Thyroid gland (tissue), 4 donors: ENCODE data around the gene ANKRD22. TPM values are rescaled to one million over a fixed set of nuclear protein-coding genes. Genes with fewer than 3 reads are reported as not detected.

Experiments used
- DNase-seq, 2 donors: peaks; one replicate each; pipeline ENCODE4 v3.0.0-alpha.2; 2019
- H3K27ac ChIP-seq, 3 donors: fragments of 200-600 bp; sonication (generic); 1 replicate in 2 of 3; 2 replicates in 1 of 3; pipeline ENCODE4 v1.5.1; 2016 to 2019; ENCODE audit warnings: mild to moderate bottlenecking in 1 of 3, moderate library complexity in 1 of 3
- H3K27me3 ChIP-seq: fragments of 200-600 bp; sonication (generic); one replicate; pipeline ENCODE4 v1.5.1; 2019
- H3K36me3 ChIP-seq, 2 donors: fragments of 200-600 bp; sonication (generic); one replicate each; pipeline ENCODE4 v1.5.1; 2016 to 2019
- H3K4me1 ChIP-seq, 2 donors: fragments of 200-600 bp; sonication (generic); one replicate each; pipeline ENCODE4 v1.5.1; 2017 to 2019
- H3K4me3 ChIP-seq, 3 donors: fragments of 200-600 bp; sonication (generic); replicated peaks in 1 of 3; 1 replicate in 2 of 3; 2 replicates in 1 of 3; pipeline ENCODE4 v1.5.1; 2016; ENCODE audit warnings: mild to moderate bottlenecking in 1 of 3
- H3K9me3 ChIP-seq: fragments of 200-600 bp; sonication (generic); one replicate; pipeline ENCODE4 v1.5.1; 2017
- CTCF ChIP-seq, 6 experiments: fragments of 200-600 bp in 3 of 6; fragments of 450-650 bp in 3 of 6; sonication (generic) in 3 of 6; IDR thresholded peaks; one replicate each; pipeline ENCODE4 v1.5.1; 2016 to 2019; ENCODE audit warnings: antibody characterized with exemption in 6 of 6, mild to moderate bottlenecking in 2 of 6, inconsistent platforms in 1 of 6, moderate library complexity in 1 of 6
- POLR2A ChIP-seq, 2 donors: fragments of 450-650 bp; IDR thresholded peaks; one replicate each; pipeline ENCODE4 v1.6.1; 2017; ENCODE audit warnings: antibody characterized with exemption in 2 of 2, mild to moderate bottlenecking in 2 of 2, moderate library complexity in 1 of 2
- WGBS, 2 donors: methylation state at CpG; one replicate each; pipeline ENCODE4 v1.1.5; 2017; 5-methylcytosine and 5-hydroxymethylcytosine counted together
- intact Hi-C: fragments of 100-400 bp; cut with DNase I; formaldehyde crosslinking; loops from one replicate; pipeline ENCODE4 v1.15.1; 2023
- total RNA-seq, 4 donors: library from RNA; depleted of rRNA; stranded (reverse); fragments of >200 nt; gene quantifications; one replicate each; pipeline ENCODE4 v1.2.3, GENCODE V29; 2016

The ANKRD22 gene
- total RNA-seq, 4 donors from 2014 or later: not detected

- H3K9me3 ChIP-seq: no peaks in the 10 kb centered on the region
- TF ChIP-seq POLR2A (IDR thresholded peaks at IDR 0.05): no peak
- TF ChIP-seq CTCF (IDR thresholded peaks at IDR 0.05): no peak
- intact Hi-C loops: no loop called here
- H3K27me3 ChIP-seq: no peaks in the 10 kb centered on the region
- WGBS, 2 donors: 93 to 95% methylated on average over 10 of the region's 10 CpGs
- H3K4me3 ChIP-seq: no peak overlapping the region
- H3K27ac ChIP-seq: no peak overlapping the region
- no peak for DNase-seq
- H3K4me1 ChIP-seq: no peaks in the 10 kb centered on the region
- no peaks in the 10 kb centered on the region for H3K36me3 ChIP-seq
Observed at GRCh38 chr10:88786032-88786770, 65.4 kb downstream of the ANKRD22 start.

- Histone ChIP-seq H3K27ac (no peak overlapping the region), H3K4me3 (no peak overlapping the region), H3K9me3 (no peaks in the 10 kb centered on the region), H3K36me3 (no peaks in the 10 kb centered on the region), H3K4me1 (no peaks in the 10 kb centered on the region), H3K27me3 (no peaks in the 10 kb centered on the region)
- no peak for DNase-seq
- WGBS, 2 donors: 75% methylated on average over 3 of the region's 3 CpGs
- intact Hi-C loops: no loop called here
- TF ChIP-seq POLR2A (IDR thresholded peaks at IDR 0.05) (no peak), CTCF (IDR thresholded peaks at IDR 0.05) (no peak)
Observed at GRCh38 chr10:88783724-88784123, 67.9 kb downstream of the ANKRD22 start.

GRCh38 chr10:88782222-88782621 is 69.4 kb downstream of the ANKRD22 start:
- H3K27ac ChIP-seq: no peak overlapping the region
- no peak for DNase-seq
- intact Hi-C loops: no loop called here
- H3K4me1 ChIP-seq: no peaks in the 10 kb centered on the region
- no peaks in the 10 kb centered on the region for H3K27me3 ChIP-seq
- WGBS, 2 donors: 63 to 95% methylated on average over 3 of the region's 3 CpGs
- TF ChIP-seq POLR2A (IDR thresholded peaks at IDR 0.05) (no peak), CTCF (IDR thresholded peaks at IDR 0.05) (no peak)
- H3K4me3 ChIP-seq: no peak overlapping the region
- H3K36me3 ChIP-seq: no peaks in the 10 kb centered on the region
- H3K9me3 ChIP-seq: no peaks in the 10 kb centered on the region

- Histone ChIP-seq H3K4me1 (no peaks in the 10 kb centered on the region), H3K36me3 (no peaks in the 10 kb centered on the region), H3K27ac (no peak overlapping the region), H3K4me3 (no peak overlapping the region), H3K9me3 (no peaks in the 10 kb centered on the region), H3K27me3 (no peaks in the 10 kb centered on the region)
- TF ChIP-seq CTCF (IDR thresholded peaks at IDR 0.05): no peak
- no peak for TF ChIP-seq POLR2A (IDR thresholded peaks at IDR 0.05)
- intact Hi-C loops: no loop called here
- WGBS, 2 donors: 86 to 87% methylated on average over 2 of the region's 2 CpGs
- no peak for DNase-seq
Observed at GRCh38 chr10:88781206-88781605, 70.4 kb downstream of the ANKRD22 start.

Other genes starting within 250 kb of the ANKRD22 start
- gene LIPF, start 187.4 kb downstream of the ANKRD22 start, total RNA-seq: not detected
- gene LIPK, start 145.6 kb downstream of the ANKRD22 start, total RNA-seq: not detected
- gene LIPN, start 91.8 kb downstream of the ANKRD22 start, total RNA-seq: not detected
- gene LIPM, start 49.1 kb downstream of the ANKRD22 start, total RNA-seq: not detected
- gene STAMBPL1, start 28.4 kb upstream of the ANKRD22 start, total RNA-seq: 1 to 10 TPM in 3 of 4 donors, under 1 TPM in 1; 0.63 to 6.2 (median 5.7) TPM
- gene ACTA2, start 100.9 kb upstream of the ANKRD22 start, total RNA-seq: 100 to 1,000 TPM in 1 of 4 donors, 10 to 100 TPM in 3; 61.5 to 173 (median 72.2) TPM
- gene FAS, start 139.0 kb upstream of the ANKRD22 start, total RNA-seq: 10 to 100 TPM in 3 of 4 donors, 1 to 10 TPM in 1; 9.4 to 34.1 (median 17.4) TPM